ENCODE results near the gene OR10P1.

The OR10P1 gene

GRCh38 chr12:55675666-55676065 is 39.0 kb downstream of the OR10P1 start:
- TF ChIP-seq CTCF (IDR thresholded peaks at IDR 0.05; ENCODE audit: low read depth, low read length): no peak
- no peak overlapping the region for H3K4me3 ChIP-seq (ENCODE audit: low read depth, low read length)

DNA sequence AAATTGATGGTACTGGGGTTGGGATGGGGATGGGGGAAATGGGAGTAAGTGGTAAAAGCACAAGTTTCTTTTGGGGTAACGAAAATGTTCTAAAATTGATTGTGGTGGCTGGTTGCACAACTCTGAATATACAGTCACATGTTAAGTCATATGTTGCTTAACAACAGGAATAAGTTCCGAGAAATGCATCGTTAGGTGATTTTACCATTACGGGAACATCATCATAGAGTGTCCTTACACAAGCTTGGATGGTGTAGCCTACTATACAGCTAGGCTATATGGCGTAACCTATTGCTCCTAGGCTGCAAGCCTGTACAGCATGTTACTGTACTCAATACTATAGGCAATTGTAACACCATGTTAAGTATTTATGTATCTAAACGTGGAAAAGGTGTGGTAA is 40.0 kb downstream of the OR10P1 start:
- TF ChIP-seq CTCF (IDR thresholded peaks at IDR 0.05; ENCODE audit: low read depth, low read length): no peak
- no peak overlapping the region for H3K4me3 ChIP-seq (ENCODE audit: low read depth, low read length)

DNA sequence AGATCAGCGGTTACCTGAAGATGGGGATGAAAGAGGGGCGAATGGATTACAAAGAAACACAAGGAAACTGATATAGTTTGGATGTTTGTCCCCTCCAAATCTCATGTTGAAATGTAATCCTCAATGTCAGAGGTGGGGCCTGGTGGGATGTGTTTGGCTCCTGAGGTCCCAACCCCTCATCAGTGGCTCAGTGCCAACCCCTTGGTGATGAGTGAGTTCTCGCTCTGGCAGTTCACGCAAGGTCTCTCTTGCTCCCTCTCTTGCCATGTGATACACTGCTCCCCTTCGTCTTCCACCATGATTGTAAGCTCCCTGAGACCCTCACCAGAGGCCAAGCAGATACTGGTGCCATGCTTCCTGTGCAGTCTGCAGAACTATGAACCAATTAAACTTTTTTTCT is 43.0 kb downstream of the OR10P1 start:
- H3K4me3 ChIP-seq (ENCODE audit: low read depth, low read length): no peak overlapping the region
- TF ChIP-seq CTCF (IDR thresholded peaks at IDR 0.05; ENCODE audit: low read depth, low read length): no peak

DNA sequence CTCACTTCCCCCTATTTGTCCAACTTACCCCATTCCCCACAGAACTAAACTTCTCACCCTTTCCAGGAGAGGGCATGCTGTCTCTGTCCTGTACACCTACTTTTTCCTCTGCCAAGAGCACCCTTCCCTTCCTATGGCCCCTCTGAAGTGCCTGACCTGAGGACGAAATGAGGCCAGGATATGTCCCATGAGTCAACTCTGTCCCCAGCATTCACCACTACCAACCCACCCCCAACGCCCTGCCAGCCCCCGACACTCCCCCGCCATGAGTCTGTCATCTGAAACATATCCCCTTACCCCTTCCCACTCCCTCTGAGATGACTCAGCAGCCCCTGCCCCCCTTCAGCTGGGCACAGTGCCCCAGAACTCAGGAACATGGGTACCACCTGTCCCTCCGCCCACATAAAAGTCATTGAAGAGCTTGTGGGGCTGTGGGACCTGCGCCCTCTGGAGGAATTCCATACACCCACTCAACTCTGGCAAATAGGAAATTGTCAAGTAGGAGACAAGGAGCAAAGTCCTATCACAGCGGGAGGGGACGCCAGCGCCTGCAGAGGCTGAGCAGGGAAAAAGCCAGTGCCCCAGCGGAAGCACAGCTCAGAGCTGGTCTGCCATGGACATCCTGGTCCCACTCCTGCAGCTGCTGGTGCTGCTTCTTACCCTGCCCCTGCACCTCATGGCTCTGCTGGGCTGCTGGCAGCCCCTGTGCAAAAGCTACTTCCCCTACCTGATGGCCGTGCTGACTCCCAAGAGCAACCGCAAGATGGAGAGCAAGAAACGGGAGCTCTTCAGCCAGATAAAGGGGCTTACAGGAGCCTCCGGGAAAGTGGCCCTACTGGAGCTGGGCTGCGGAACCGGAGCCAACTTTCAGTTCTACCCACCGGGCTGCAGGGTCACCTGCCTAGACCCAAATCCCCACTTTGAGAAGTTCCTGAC is 44.7 kb downstream of the OR10P1 start:
- peak; percentile 24 for TF ChIP-seq CTCF (IDR thresholded peaks at IDR 0.05; ENCODE audit: low read depth, low read length)
- no peak overlapping the region for H3K4me3 ChIP-seq (ENCODE audit: low read depth, low read length)

DNA sequence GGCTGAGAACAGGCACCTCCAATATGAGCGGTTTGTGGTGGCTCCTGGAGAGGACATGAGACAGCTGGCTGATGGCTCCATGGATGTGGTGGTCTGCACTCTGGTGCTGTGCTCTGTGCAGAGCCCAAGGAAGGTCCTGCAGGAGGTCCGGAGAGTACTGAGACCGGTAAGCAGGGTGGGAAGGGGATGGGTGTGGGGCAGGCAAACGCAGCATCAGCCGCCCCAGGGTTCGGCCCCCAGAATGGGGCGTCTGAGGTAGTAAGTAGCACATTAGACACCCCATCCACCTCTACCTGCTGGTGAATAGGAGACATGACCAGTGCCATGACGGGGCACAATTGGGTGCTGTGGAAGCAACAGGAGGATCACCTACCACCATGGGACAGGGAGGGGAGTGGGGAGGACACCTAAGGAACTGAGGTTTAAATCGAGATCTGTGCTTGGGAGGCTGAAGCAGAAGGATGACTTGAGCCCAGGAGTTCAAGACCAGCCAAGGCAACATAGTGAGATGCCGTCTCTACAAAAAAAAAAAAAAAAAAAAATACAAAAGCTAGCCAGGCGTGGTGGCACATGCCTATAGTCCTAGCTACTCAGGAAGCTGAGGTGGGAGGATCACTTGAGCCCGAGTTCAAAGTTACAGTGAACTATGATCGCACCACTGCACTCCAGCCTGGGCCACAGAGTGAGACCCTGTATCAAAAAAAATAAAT is 45.5 kb downstream of the OR10P1 start:
- no peak for TF ChIP-seq CTCF (IDR thresholded peaks at IDR 0.05; ENCODE audit: low read depth, low read length)
- H3K4me3 ChIP-seq (ENCODE audit: low read depth, low read length): no peak overlapping the region

GRCh38 chr12:55683676-55684075 is 47.0 kb downstream of the OR10P1 start:
- no peak for TF ChIP-seq CTCF (IDR thresholded peaks at IDR 0.05; ENCODE audit: low read depth, low read length)
- no peak overlapping the region for H3K4me3 ChIP-seq (ENCODE audit: low read depth, low read length)

Data from WI38 (cell line).